IMR-90 (cell line): ENCODE measurements around the gene C7orf33. TPM values are rescaled to one million over a fixed set of nuclear protein-coding genes. Genes with fewer than 3 reads are reported as not detected.
"Not testable (repeated sequence)": the region's sequence is repeated elsewhere in the genome, so short reads cannot be mapped to it uniquely, and the experiment has no call there.

ENCODE experiments used
- ATAC-seq: fragments of 200-7000 bp; cut with Tn5 transposase; 2 replicates; pipeline ENCODE4 v1.9.1; 2020; ENCODE audit warnings: low read depth, mild to moderate bottlenecking, moderate library complexity
- BruUV-seq: library from RNA; stranded (reverse); fragments of 400-500 nt; replicated peaks from 2 replicates; lab custom pipeline; 2021; lab: Mats Ljungman, UMichigan
- CTCF ChIA-PET: fragments of 300-600 bp; formaldehyde crosslinking; extraction: SDS; loops from one replicate; lab custom pipeline; 2021; ENCODE audit warnings: antibody characterized with exemption; lab: Yijun Ruan, JAX
- POLR2A ChIA-PET: fragments of 300-600 bp; sonication (Branson Sonifier 250); formaldehyde crosslinking; loops from one replicate; lab custom pipeline; 2022; ENCODE audit warnings: antibody characterized with exemption; ENCODE audit not compliant: unreplicated experiment; lab: Charles Lee
- DNase-seq: peaks from one replicate; pipeline ENCODE4 v3.0.0; 2013
- H2AFZ ChIP-seq: replicated peaks from 2 replicates; pipeline ENCODE3; 2013; ENCODE audit warnings: low read length, mild to moderate bottlenecking; ENCODE audit not compliant: poor library complexity
- H2AK5ac ChIP-seq: 2 replicates; pipeline ENCODE4 v1.6.1; 2013; ENCODE audit warnings: low read depth, low read length, inconsistent platforms
- H2AK9ac ChIP-seq: replicated peaks from 2 replicates; pipeline ENCODE3; 2013; ENCODE audit warnings: mild to moderate bottlenecking, low read depth, low read length, moderate library complexity; ENCODE audit not compliant: poor library complexity
- H2BK120ac ChIP-seq: 2 replicates; pipeline ENCODE4 v1.6.1; 2013; ENCODE audit warnings: low read depth, low read length, inconsistent platforms
- H2BK15ac ChIP-seq: 3 replicates; pipeline ENCODE4 v1.6.1; 2013; ENCODE audit warnings: low read depth, low read length, inconsistent platforms
- H2BK20ac ChIP-seq: 2 replicates; pipeline ENCODE4 v1.6.1; 2013; ENCODE audit warnings: low read depth, mild to moderate bottlenecking, inconsistent platforms, low read length, moderate library complexity
- H2BK5ac ChIP-seq: 2 replicates; pipeline ENCODE4 v1.6.1; 2013; ENCODE audit warnings: mild to moderate bottlenecking, low read depth, low read length, inconsistent platforms; ENCODE audit not compliant: poor library complexity, severe bottlenecking
- H3K14ac ChIP-seq: replicated peaks from 2 replicates; pipeline ENCODE4 v1.6.1; 2013; ENCODE audit warnings: low read depth, low read length, inconsistent platforms
- H3K18ac ChIP-seq: 2 replicates; pipeline ENCODE4 v1.6.1; 2013; ENCODE audit warnings: low read depth, low read length, control low read depth
- H3K23ac ChIP-seq: 2 replicates; pipeline ENCODE4 v1.6.1; 2013; ENCODE audit warnings: low read depth, low read length, inconsistent platforms
- H3K27ac ChIP-seq: 2 replicates; pipeline ENCODE4 v1.5.1; 2013; ENCODE audit warnings: mild to moderate bottlenecking, control low read depth, low read length; ENCODE audit not compliant: insufficient read depth
- H3K27me3 ChIP-seq: 2 replicates; pipeline ENCODE4 v1.6.1; 2013; ENCODE audit warnings: low read length; ENCODE audit not compliant: control insufficient read depth, insufficient read depth
- H3K36me3 ChIP-seq: 2 replicates; pipeline ENCODE4 v1.6.1; 2013; ENCODE audit warnings: low read length, mixed read lengths; ENCODE audit not compliant: control insufficient read depth, insufficient read depth
- H3K4ac ChIP-seq: 2 replicates; pipeline ENCODE4 v1.6.1; 2013; ENCODE audit warnings: low read depth, low read length, inconsistent platforms
- H3K4me1 ChIP-seq: 2 replicates; pipeline ENCODE4 v1.6.1; 2013; ENCODE audit warnings: low read length, mixed read lengths; ENCODE audit not compliant: control insufficient read depth, insufficient read depth
- H3K4me2 ChIP-seq: 2 replicates; pipeline ENCODE4 v1.6.1; 2013; ENCODE audit warnings: low read depth, mild to moderate bottlenecking, control low read depth, low read length, moderate library complexity
- H3K4me3 ChIP-seq: 2 replicates; pipeline ENCODE4 v1.5.1; 2013; ENCODE audit warnings: low read depth, mild to moderate bottlenecking, control low read depth, low read length, moderate library complexity; ENCODE audit not compliant: insufficient read depth
- H3K56ac ChIP-seq: 2 replicates; pipeline ENCODE4 v1.6.1; 2013; ENCODE audit warnings: low read length, inconsistent platforms; ENCODE audit not compliant: insufficient read depth; ENCODE audit errors: extremely low read depth
- H3K79me1 ChIP-seq, 2 experiments: 2 replicates each; pipeline ENCODE4 v1.6.1; 2013; ENCODE audit warnings: low read length in 2 of 2, inconsistent platforms in 1 of 2, low read depth in 1 of 2
- H3K9ac ChIP-seq: 2 replicates; pipeline ENCODE4 v1.6.1; 2013; ENCODE audit warnings: low read depth, low read length, control low read depth
- H3K9me1 ChIP-seq: 2 replicates; pipeline ENCODE4 v1.6.1; 2013; ENCODE audit warnings: low read length, inconsistent platforms; ENCODE audit not compliant: insufficient read depth
- H3K9me3 ChIP-seq: 2 replicates; pipeline ENCODE4 v1.6.1; 2013; ENCODE audit warnings: low read length; ENCODE audit not compliant: control insufficient read depth, insufficient read depth
- H4K20me1 ChIP-seq: 2 replicates; pipeline ENCODE4 v1.6.1; 2013; ENCODE audit warnings: low read length, inconsistent platforms; ENCODE audit not compliant: insufficient read depth
- H4K5ac ChIP-seq: 2 replicates; pipeline ENCODE4 v1.6.1; 2013; ENCODE audit warnings: mild to moderate bottlenecking, low read depth, low read length, control low read depth
- H4K8ac ChIP-seq, 2 experiments: 2 replicates each; pipeline ENCODE4 v1.6.1; 2013; ENCODE audit warnings: low read depth in 2 of 2, low read length in 2 of 2, control low read depth in 1 of 2, inconsistent platforms in 1 of 2
- H4K91ac ChIP-seq: 2 replicates; pipeline ENCODE4 v1.6.1; 2013; ENCODE audit warnings: low read depth, low read length, inconsistent platforms; ENCODE audit not compliant: insufficient read depth
- WGBS, 2 experiments: methylation state at CpG; one replicate each; pipeline versions ENCODE4 v1.1.5 to v1.1.7; 2013; ENCODE audit warnings: missing lambda C conversion rate in 2 of 2; ENCODE audit not compliant: insufficient read length in 1 of 2; ENCODE audit errors: extremely low coverage in 2 of 2; 5-methylcytosine and 5-hydroxymethylcytosine counted together
- dilution Hi-C: fragments of 300-500 bp; cut with HindIII; formaldehyde crosslinking; loops from one replicate; pipeline ENCODE4 v1.14.3; 2018; ENCODE audit warnings: low sequenced_read_pairs; ENCODE audit not compliant: unreplicated experiment
- in situ Hi-C: fragments of 300-500 bp; cut with MboI; formaldehyde crosslinking; loops from 3 replicates; pipeline ENCODE4 v1.14.3; 2019; ENCODE audit warnings: low sequenced_read_pairs, inconsistent platforms, mixed read lengths
- intact Hi-C: fragments of 100-400 bp; cut with micrococcal nuclease; formaldehyde crosslinking; loops from 2 replicates; pipeline ENCODE4 v1.10.0; 2022
- polyA plus RNA-seq, 3 experiments: library from polyadenylated mRNA; depleted of rRNA; stranded (reverse); fragments of >200 nt; gene quantifications; 2 replicates each; pipeline ENCODE4 v1.2.3, GENCODE V29; 2012; ENCODE audit warnings: low replicate concordance in 1 of 3
- total RNA-seq: library from RNA; depleted of rRNA; stranded (reverse); fragments of >200 nt; gene quantifications from 2 replicates; pipeline ENCODE4 v1.2.3, GENCODE V29; 2012

C7orf33 gene
- total and polyA plus RNA-seq, 2 of the 4 experiments (the other 2 are of a cell fraction) = not detected

- BruUV-seq, H3K56ac ChIP-seq, H2BK120ac ChIP-seq, H2BK5ac ChIP-seq, H3K9ac ChIP-seq, H3K9me1 ChIP-seq, in situ Hi-C loops, H3K9me3 ChIP-seq, H3K4me1 ChIP-seq, H4K20me1 ChIP-seq, H3K23ac ChIP-seq, H3K4me2 ChIP-seq, H3K27ac ChIP-seq, ATAC-seq, H2AK9ac ChIP-seq, H3K4ac ChIP-seq, intact Hi-C loops, H3K79me1 ChIP-seq, H4K91ac ChIP-seq, POLR2A ChIA-PET, H2BK15ac ChIP-seq, H4K5ac ChIP-seq, H2BK20ac ChIP-seq, H2AFZ ChIP-seq, H3K18ac ChIP-seq, H4K8ac ChIP-seq, H2AK5ac ChIP-seq, DNase-seq, H3K14ac ChIP-seq, H3K4me3 ChIP-seq, CTCF ChIA-PET, dilution Hi-C loops, H3K36me3 ChIP-seq, H3K27me3 ChIP-seq: not testable (repeated sequence)
- WGBS, 2 experiments = no CpG with 5 or more reads among the region's 3 CpGs
These were observed 5.8 kb downstream of the C7orf33 start for GRCh38 chr7:148596354-148596753.
